ENCODE data around the gene RIN3.
"Not testable (repeated sequence)": the region's sequence is repeated elsewhere in the genome, so short reads cannot be mapped to it uniquely, and the experiment has no call there.

RIN3 gene

DNA sequence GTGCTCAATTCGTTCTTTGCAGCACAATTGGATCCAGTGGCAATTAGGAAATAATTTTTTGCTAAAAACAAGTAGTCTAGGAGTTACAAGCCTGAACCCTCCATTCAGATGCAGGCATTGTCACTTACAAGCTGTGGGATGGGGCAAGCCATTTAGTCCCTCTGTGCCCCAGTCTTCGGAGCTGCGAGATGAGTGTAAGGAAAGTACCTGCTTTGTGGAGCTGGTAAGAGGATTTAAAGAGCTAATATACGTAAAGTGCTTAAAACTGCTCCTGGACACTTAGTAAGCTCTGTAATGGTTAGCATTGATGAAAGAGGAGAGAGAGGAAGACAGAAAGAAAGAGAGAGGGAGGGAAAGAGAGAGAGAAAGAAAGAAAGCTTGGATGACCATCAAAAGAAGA lies 122.3 kb downstream of the RIN3 start:
- Mint-ChIP-seq H3K4me3 (no peak overlapping the region), H3K9me3 (no peaks in the 10 kb centered on the region), H3K27me3 (no peaks in the 10 kb centered on the region), H3K4me1 (peaks cover 33% of the 10 kb centered on the region), H3K27ac (no peak overlapping the region)
- no peak for ATAC-seq
- no peak for DNase-seq

- DNase-seq: no peak
- no peak for ATAC-seq
- no peaks in the 10 kb centered on the region for H3K27me3 Mint-ChIP-seq
- no peak overlapping the region for H3K4me3 Mint-ChIP-seq
- H3K27ac Mint-ChIP-seq: peak overlapping the region in 1 of 2 donors; percentile 13
- peaks cover 30% of the 10 kb centered on the region for H3K4me1 Mint-ChIP-seq
- H3K9me3 Mint-ChIP-seq: no peaks in the 10 kb centered on the region
Observed at GRCh38 chr14:92637228-92637627, 123.6 kb downstream of the RIN3 start.

- Mint-ChIP-seq H3K27me3 (no peaks in the 10 kb centered on the region), H3K4me1 (peaks cover 29% of the 10 kb centered on the region), H3K27ac (peak overlapping the region; percentile 16 to 81), H3K9me3 (no peaks in the 10 kb centered on the region), H3K4me3 (no peak overlapping the region)
- DNase-seq (no peak), ATAC-seq (no peak)
Observed at GRCh38 chr14:92637864-92638263, 124.3 kb downstream of the RIN3 start.

DNA sequence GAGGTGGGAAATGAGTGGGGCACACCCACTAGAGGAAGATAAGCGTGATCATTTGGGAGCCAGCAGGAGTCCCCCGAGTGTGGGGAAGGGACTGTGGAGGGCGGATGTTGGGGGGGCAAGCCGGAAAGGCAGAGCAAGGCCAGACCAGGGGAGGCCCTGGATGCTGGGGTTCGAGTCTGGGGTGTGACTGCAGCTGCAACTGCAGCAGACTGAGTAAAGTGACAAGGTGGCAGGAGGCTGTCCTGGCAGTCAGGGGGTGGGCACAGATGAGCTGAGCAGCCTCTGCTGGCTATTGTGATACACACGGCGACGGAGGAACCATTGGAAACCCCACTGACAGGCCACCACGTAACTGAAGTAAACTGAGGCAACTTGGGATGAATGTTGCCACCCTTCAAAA lies 124.7 kb downstream of the RIN3 start:
- no peak overlapping the region for H3K4me3 Mint-ChIP-seq
- DNase-seq: no peak

GRCh38 chr14:92638904-92639303 lies 125.3 kb downstream of the RIN3 start:
- Mint-ChIP-seq H3K4me1 (peaks cover 20% of the 10 kb centered on the region), H3K27ac (peak overlapping the region in 1 of 2 donors; percentile 67), H3K27me3 (no peaks in the 10 kb centered on the region), H3K9me3 (no peaks in the 10 kb centered on the region), H3K4me3 (no peak overlapping the region)
- DNase-seq (no peak), ATAC-seq (no peak)

More for the DNA sequence above, 124.7 kb downstream of the RIN3 start:
- Mint-ChIP-seq H3K27ac (peak overlapping the region in 1 of 2 donors; percentile 81), H3K4me1 (peaks cover 25% of the 10 kb centered on the region), H3K27me3 (no peaks in the 10 kb centered on the region), H3K9me3 (no peaks in the 10 kb centered on the region)
- ATAC-seq: no peak

GRCh38 chr14:92639472-92640117 lies 126.0 kb downstream of the RIN3 start:
- not testable (repeated sequence) for H3K27me3 Mint-ChIP-seq, H3K4me3 Mint-ChIP-seq, H3K9me3 Mint-ChIP-seq, ATAC-seq, DNase-seq
- H3K4me1 Mint-ChIP-seq: peaks cover 21% of the 10 kb centered on the region
- peak overlapping the region; percentile 25 to 95 for H3K27ac Mint-ChIP-seq

DNA sequence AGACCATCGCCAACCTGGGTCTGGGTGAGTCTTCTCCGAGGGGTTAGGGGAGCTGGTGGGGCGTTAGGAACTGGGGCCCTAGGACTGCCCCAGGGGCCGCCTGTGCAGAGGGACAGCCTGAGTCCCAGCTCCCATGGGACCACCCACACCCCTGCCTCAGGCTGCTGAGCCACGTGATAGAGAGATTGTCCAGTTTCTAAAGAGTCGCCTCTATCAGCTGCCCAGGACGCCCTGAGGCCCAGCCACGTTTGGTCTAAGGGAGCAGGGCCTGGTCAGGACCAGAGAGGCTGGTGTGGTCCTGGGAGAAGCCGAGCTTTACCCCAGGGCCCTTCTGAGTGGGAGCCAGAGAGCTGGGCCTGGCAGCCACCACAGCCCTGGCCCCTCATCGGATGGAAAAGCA lies 127.7 kb downstream of the RIN3 start:
- Mint-ChIP-seq H3K27me3 (no peaks in the 10 kb centered on the region), H3K27ac (peak overlapping the region in 1 of 2 donors; percentile 88), H3K4me1 (peaks cover 32% of the 10 kb centered on the region), H3K9me3 (peaks cover 6 to 13% of the 10 kb centered on the region in 2 donors), H3K4me3 (no peak overlapping the region)
- ATAC-seq (no peak), DNase-seq (no peak)

DNA sequence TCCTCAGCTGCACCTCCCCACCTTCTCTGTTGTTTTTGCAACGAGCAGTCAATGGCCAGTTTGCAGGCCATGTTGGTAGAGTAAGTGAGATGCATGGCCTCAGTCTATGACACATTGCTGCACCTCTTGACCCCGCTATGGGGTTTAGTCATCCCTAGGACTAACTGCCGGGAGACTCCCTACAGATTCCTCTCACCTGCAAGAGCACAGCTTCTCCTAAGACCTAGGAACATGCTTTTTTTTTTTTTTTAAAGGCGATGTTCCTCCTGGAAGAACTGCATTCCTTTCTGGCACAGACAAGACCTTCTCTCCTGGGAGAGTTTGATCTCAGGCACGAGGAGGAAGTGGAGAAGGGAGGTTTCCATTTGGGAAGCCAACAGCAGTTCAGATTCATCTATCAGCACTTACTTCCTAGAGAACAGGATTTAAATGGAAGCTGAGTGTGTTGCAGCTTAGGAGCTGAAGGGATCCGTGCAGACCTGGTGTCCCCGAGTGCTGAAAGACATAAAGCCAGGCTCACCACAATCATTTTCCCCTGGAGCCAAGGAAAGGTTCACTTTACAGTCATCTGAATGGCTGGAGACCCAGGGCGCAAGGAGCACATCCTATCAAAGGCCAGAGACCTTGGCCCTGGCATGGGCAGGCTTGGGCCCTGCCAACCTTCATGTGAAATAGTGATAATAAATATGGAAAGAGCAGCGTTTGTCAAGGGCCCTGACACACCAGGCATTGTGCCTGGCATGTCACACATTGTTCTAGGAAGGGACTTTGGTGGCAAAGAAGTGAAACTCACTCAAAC lies 130.8 kb downstream of the RIN3 start:
- Mint-ChIP-seq H3K27ac (no peak overlapping the region), H3K4me1 (peaks cover 56% of the 10 kb centered on the region), H3K4me3 (peak overlapping the region in 1 of 2 donors; percentile 8), H3K27me3 (no peaks in the 10 kb centered on the region), H3K9me3 (peaks cover 6 to 13% of the 10 kb centered on the region in 2 donors)
- ATAC-seq: no peak
- DNase-seq: no peak

GRCh38 chr14:92644970-92645515 lies 131.5 kb downstream of the RIN3 start:
- no peak overlapping the region for H3K27ac Mint-ChIP-seq
- H3K27me3 Mint-ChIP-seq: no peaks in the 10 kb centered on the region
- peaks cover 63% of the 10 kb centered on the region for H3K4me1 Mint-ChIP-seq
- peak overlapping the region in 1 of 2 donors; percentile 39 for H3K4me3 Mint-ChIP-seq
- ATAC-seq: no peak
- no peak for DNase-seq
- peaks cover 6 to 13% of the 10 kb centered on the region in 2 donors for H3K9me3 Mint-ChIP-seq

GRCh38 chr14:92645841-92646478 lies 132.4 kb downstream of the RIN3 start:
- peaks cover 72% of the 10 kb centered on the region for H3K4me1 Mint-ChIP-seq
- H3K4me3 Mint-ChIP-seq: peak overlapping the region in 1 of 2 donors; percentile 42
- peaks cover 6 to 13% of the 10 kb centered on the region in 2 donors for H3K9me3 Mint-ChIP-seq
- no peak for DNase-seq
- no peak for ATAC-seq
- no peak overlapping the region for H3K27ac Mint-ChIP-seq
- no peaks in the 10 kb centered on the region for H3K27me3 Mint-ChIP-seq

- H3K27me3 Mint-ChIP-seq: no peaks in the 10 kb centered on the region
- peaks cover 74% of the 10 kb centered on the region for H3K4me1 Mint-ChIP-seq
- H3K27ac Mint-ChIP-seq: no peak overlapping the region
- H3K9me3 Mint-ChIP-seq: peaks cover 6 to 13% of the 10 kb centered on the region in 2 donors
- peak overlapping the region; percentile 10 to 42 for H3K4me3 Mint-ChIP-seq
- ATAC-seq: no peak
- DNase-seq: no peak
Observed at GRCh38 chr14:92646952-92647796, 133.6 kb downstream of the RIN3 start.

GRCh38 chr14:92647797-92648279 lies 134.3 kb downstream of the RIN3 start:
- Mint-ChIP-seq H3K9me3 (peaks cover 6 to 13% of the 10 kb centered on the region in 2 donors), H3K4me1 (peaks cover 69% of the 10 kb centered on the region), H3K27me3 (no peaks in the 10 kb centered on the region), H3K27ac (no peak overlapping the region), H3K4me3 (peak overlapping the region in 1 of 2 donors; percentile 3)
- DNase-seq: no peak
- no peak for ATAC-seq

- H3K27ac Mint-ChIP-seq: no peak overlapping the region
- no peak for ATAC-seq
- peaks cover 69% of the 10 kb centered on the region for H3K4me1 Mint-ChIP-seq
- no peaks in the 10 kb centered on the region for H3K27me3 Mint-ChIP-seq
- H3K9me3 Mint-ChIP-seq: peaks cover 6 to 13% of the 10 kb centered on the region in 2 donors
- no peak overlapping the region for H3K4me3 Mint-ChIP-seq
- DNase-seq: no peak
Observed at GRCh38 chr14:92649066-92649465, 135.5 kb downstream of the RIN3 start.

DNA sequence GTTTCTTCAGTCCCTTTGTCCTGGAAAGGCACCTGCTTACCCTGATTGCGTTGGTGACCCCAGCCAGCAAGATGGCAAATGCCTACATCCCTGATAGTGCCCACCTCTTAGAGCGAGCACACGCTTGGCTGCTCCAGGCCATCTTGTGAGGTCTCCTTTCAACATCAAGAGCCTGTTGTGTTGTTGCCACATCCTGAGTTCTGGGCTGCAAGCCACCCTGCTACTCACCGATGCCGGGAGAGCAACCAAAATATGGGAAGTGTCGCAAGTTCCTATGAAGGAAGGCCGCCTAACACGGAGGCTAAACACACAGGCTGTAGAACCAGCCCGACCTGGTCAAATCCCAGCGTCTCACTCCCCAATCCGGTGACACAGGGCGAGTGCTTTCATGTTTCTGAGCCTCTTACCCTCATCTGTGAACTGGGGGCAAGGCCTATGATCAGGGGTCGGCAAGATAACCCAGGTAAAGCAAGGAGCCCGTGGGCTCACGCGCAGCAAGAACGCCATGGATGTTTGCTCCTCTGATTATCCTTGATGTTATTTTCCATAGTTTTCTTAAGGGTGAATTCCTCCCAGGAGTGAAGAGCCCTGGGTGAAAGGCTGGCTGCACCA lies 136.5 kb downstream of the RIN3 start:
- DNase-seq (no peak), ATAC-seq (no peak)
- peak overlapping the region in 1 of 2 donors; percentile 98 for H3K4me3 Mint-ChIP-seq
- H3K27me3 Mint-ChIP-seq: no peaks in the 10 kb centered on the region
- peaks cover 5 to 6% of the 10 kb centered on the region in 2 donors for H3K9me3 Mint-ChIP-seq
- H3K27ac Mint-ChIP-seq: peak overlapping the region in 1 of 2 donors; percentile 85
- H3K4me1 Mint-ChIP-seq: peaks cover 72% of the 10 kb centered on the region
